GM12878 (cell line): ENCODE data around the gene CINP.

Source experiments
- CHD1 ChIP-seq: IDR thresholded peaks from 2 replicates; pipeline ENCODE4 v1.6.1; 2012; ENCODE audit warnings: low read depth, low read length, improper control_type of control experiment
- CTCF ChIP-seq, 3 experiments: IDR thresholded peaks in 2 of 3; conservative IDR thresholded peaks in 1 of 3; 2 replicates each; pipeline ENCODE4 v1.5.1; 2011; ENCODE audit warnings: low read depth in 3 of 3, low read length in 3 of 3, mild to moderate bottlenecking in 3 of 3, control low read depth in 2 of 3, moderate library complexity in 2 of 3, inconsistent platforms in 1 of 3, mixed read lengths in 1 of 3; ENCODE audit not compliant: control insufficient read depth in 2 of 3, insufficient read depth in 1 of 3; ENCODE audit errors: extremely low read depth in 1 of 3
- EGR1 ChIP-seq, 2 experiments: IDR thresholded peaks; 1 replicate in 1 of 2; 2 replicates in 1 of 2; pipeline ENCODE4 v1.6.1; 2011 to 2012; ENCODE audit warnings: low read depth in 2 of 2, low read length in 2 of 2, borderline replicate concordance in 1 of 2, mild to moderate bottlenecking in 1 of 2, moderate library complexity in 1 of 2
- FOXK2 ChIP-seq: fragments of 450-650 bp; IDR thresholded peaks from 2 replicates; pipeline ENCODE4 v1.6.1; 2017; ENCODE audit warnings: mild to moderate bottlenecking, moderate library complexity
- NRF1 ChIP-seq: conservative IDR thresholded peaks from 2 replicates; pipeline ENCODE4 v1.6.1; 2011; ENCODE audit warnings: mild to moderate bottlenecking, low read depth, low read length, improper control_type of control experiment
- POLR2A ChIP-seq: IDR thresholded peaks from 2 replicates; pipeline ENCODE4 v1.6.1; 2011; ENCODE audit warnings: low read depth, mild to moderate bottlenecking, low read length
- RBBP5 ChIP-seq: fragments of 200-600 bp; sonication (generic); conservative IDR thresholded peaks from 2 replicates; pipeline ENCODE4 v1.6.1; 2016
- ZBED1 ChIP-seq: IDR thresholded peaks from 2 replicates; pipeline ENCODE4 v1.6.1; 2016; ENCODE audit warnings: borderline replicate concordance
- ZNF207 ChIP-seq: fragments of 450-650 bp; IDR thresholded peaks from 2 replicates; pipeline ENCODE4 v1.6.1; 2014; ENCODE audit warnings: antibody characterized with exemption, mild to moderate bottlenecking, borderline replicate concordance
- TF ChIP-seq, protein P1 (sequence below): fragments of 450-650 bp; IDR thresholded peaks from 2 replicates; pipeline ENCODE4 v1.6.1; 2018; ENCODE audit warnings: borderline replicate concordance, mild to moderate bottlenecking; ENCODE audit not compliant: partially characterized antibody

GRCh38 chr14:102317564-102318248 is 45.0 kb downstream of the CINP start:
- TF ChIP-seq ZBED1, result no peak
- TF ChIP-seq CHD1, result no peak
- TF ChIP-seq FOXK2, result no peak
- TF ChIP-seq, protein P1, sequence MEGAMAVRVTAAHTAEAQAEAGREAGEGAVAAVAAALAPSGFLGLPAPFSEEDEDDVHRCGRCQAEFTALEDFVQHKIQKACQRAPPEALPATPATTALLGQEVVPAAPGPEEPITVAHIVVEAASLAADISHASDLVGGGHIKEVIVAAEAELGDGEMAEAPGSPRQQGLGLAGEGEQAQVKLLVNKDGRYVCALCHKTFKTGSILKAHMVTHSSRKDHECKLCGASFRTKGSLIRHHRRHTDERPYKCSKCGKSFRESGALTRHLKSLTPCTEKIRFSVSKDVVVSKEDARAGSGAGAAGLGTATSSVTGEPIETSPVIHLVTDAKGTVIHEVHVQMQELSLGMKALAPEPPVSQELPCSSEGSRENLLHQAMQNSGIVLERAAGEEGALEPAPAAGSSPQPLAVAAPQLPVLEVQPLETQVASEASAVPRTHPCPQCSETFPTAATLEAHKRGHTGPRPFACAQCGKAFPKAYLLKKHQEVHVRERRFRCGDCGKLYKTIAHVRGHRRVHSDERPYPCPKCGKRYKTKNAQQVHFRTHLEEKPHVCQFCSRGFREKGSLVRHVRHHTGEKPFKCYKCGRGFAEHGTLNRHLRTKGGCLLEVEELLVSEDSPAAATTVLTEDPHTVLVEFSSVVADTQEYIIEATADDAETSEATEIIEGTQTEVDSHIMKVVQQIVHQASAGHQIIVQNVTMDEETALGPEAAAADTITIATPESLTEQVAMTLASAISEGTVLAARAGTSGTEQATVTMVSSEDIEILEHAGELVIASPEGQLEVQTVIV, result no peak
- peak; percentile 13 to 33 (median 23); a peak in 3 of 6 replicates for TF ChIP-seq CTCF (IDR thresholded peaks at IDR 0.05 in 2 of 3, conservative IDR thresholded peaks at IDR 0.05 in 1 of 3; ENCODE audit: control insufficient read depth in 2 of 3, extremely low read depth in 1 of 3, insufficient read depth in 1 of 3, low read depth in 3 of 3, low read length in 3 of 3)
- no peak for TF ChIP-seq NRF1
- no peak for TF ChIP-seq ZNF207
- TF ChIP-seq EGR1 (IDR thresholded peaks at IDR 0.05; ENCODE audit: borderline replicate concordance in 1 of 2, low read depth in 2 of 2, low read length in 2 of 2), result no peak
- TF ChIP-seq POLR2A, result no peak
- no peak for TF ChIP-seq RBBP5
